ENCODE results near the gene PEX10. TPM values are rescaled to one million over a fixed set of nuclear protein-coding genes. Genes with fewer than 3 reads are reported as not detected.

The PEX10 gene
- polyA plus RNA-seq, 1 donor from 2014 or later, result 30.1 TPM

DNA sequence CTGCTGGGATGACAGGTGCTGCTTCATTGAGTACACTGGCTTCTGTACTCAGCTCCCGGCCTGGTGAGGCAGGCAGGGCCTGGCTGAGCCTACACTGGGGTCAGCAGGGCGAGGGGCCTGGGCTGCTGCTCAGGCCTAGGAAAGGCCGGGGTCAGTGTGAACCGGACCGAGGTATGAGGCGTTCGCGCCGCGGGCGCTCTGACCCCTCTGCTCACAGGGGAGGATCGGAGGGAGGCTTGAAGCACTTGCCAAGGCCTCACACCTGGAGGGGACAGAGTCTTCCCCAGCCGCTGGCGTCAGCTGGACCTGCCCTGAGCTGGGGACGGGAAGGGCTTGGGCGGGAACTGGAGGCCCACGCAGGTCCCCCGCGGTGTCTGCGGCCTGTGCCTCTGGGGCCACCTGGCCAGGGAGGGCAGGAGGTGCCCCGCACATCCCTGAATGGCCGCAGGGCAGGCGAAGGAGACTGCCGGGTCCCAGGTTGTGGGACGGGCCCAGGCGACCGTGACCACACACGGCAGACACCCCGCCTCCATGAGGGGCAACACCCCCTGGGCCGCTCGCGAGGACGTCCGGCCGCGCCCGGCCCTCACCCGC, 466 bp downstream of the PEX10 start:
- Histone ChIP-seq H3K9me2 (ENCODE audit: insufficient read depth, low read length) (no peaks in the 10 kb centered on the region), H3K9me3 (ENCODE audit: low read length) (no peaks in the 10 kb centered on the region), H4K20me1 (ENCODE audit: insufficient read depth) (no peaks in the 10 kb centered on the region), H3K27me3 (ENCODE audit: insufficient read depth, low read depth, low read length) (no peaks in the 10 kb centered on the region), H3K36me3 (ENCODE audit: insufficient read depth, low read length) (no peaks in the 10 kb centered on the region), H2AFZ (ENCODE audit: low read depth, low read length) (peak overlapping the region; percentile 56), H3K79me2 (replicated peaks; ENCODE audit: insufficient read depth, low read length) (no peaks in the 10 kb centered on the region), H3K4me2 (ENCODE audit: low read length) (peak overlapping the region; percentile 76), H3K4me3 (ENCODE audit: low read length) (peak overlapping the region; percentile 97), H3F3A (ENCODE audit: insufficient read depth, low read length, poor library complexity, severe bottlenecking) (no peaks in the 10 kb centered on the region), H3K27ac (ENCODE audit: low read length) (peak overlapping the region; percentile 55), H3K9ac (ENCODE audit: low read length) (peak overlapping the region; percentile 82)
- TF ChIP-seq SMC3 (conservative IDR thresholded peaks at IDR 0.05; ENCODE audit: poor library complexity), result no peak

DNA sequence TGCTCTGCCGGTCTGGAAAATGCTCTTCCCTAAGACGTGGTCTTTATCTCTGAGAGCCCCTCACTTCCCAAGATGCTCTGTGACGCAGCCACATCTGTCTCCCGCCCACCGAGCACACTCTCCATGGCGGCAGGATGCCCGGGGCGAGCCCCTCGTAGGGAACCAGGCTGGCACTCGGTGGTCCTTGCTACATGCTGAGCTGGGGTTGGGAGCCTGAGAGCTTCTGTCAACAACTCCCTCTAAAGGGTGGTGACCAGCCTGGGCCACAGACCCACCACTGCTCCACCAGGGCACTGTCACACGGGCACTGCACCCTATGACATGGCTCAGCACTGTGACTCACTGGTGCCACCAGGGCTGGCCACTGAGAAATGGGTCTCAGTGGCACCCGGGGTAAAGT, 2.6 kb downstream of the PEX10 start:
- no peaks in the 10 kb centered on the region for H3K79me2 ChIP-seq (replicated peaks; ENCODE audit: insufficient read depth, low read length)
- no peak overlapping the region for H3K9ac ChIP-seq (ENCODE audit: low read length)
- no peaks in the 10 kb centered on the region for H3K9me3 ChIP-seq (ENCODE audit: low read length)
- no peak overlapping the region for H3K4me2 ChIP-seq (ENCODE audit: low read length)
- no peaks in the 10 kb centered on the region for H3F3A ChIP-seq (ENCODE audit: insufficient read depth, low read length, poor library complexity, severe bottlenecking)
- H4K20me1 ChIP-seq (ENCODE audit: insufficient read depth), result no peaks in the 10 kb centered on the region
- no peak overlapping the region for H2AFZ ChIP-seq (ENCODE audit: low read depth, low read length)
- no peaks in the 10 kb centered on the region for H3K36me3 ChIP-seq (ENCODE audit: insufficient read depth, low read length)
- H3K4me3 ChIP-seq (ENCODE audit: low read length), result no peak overlapping the region
- H3K9me2 ChIP-seq (ENCODE audit: insufficient read depth, low read length), result no peaks in the 10 kb centered on the region
- no peaks in the 10 kb centered on the region for H3K27me3 ChIP-seq (ENCODE audit: insufficient read depth, low read depth, low read length)
- no peak for TF ChIP-seq POLR2AphosphoS5 (IDR thresholded peaks at IDR 0.05)
- no peak for TF ChIP-seq TAF1 (IDR thresholded peaks at IDR 0.05; ENCODE audit: low read depth)
- TF ChIP-seq EP300 (conservative IDR thresholded peaks at IDR 0.05; ENCODE audit: poor library complexity, severe bottlenecking), result no peak
- TF ChIP-seq, protein P1, sequence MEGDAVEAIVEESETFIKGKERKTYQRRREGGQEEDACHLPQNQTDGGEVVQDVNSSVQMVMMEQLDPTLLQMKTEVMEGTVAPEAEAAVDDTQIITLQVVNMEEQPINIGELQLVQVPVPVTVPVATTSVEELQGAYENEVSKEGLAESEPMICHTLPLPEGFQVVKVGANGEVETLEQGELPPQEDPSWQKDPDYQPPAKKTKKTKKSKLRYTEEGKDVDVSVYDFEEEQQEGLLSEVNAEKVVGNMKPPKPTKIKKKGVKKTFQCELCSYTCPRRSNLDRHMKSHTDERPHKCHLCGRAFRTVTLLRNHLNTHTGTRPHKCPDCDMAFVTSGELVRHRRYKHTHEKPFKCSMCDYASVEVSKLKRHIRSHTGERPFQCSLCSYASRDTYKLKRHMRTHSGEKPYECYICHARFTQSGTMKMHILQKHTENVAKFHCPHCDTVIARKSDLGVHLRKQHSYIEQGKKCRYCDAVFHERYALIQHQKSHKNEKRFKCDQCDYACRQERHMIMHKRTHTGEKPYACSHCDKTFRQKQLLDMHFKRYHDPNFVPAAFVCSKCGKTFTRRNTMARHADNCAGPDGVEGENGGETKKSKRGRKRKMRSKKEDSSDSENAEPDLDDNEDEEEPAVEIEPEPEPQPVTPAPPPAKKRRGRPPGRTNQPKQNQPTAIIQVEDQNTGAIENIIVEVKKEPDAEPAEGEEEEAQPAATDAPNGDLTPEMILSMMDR (IDR thresholded peaks at IDR 0.05; ENCODE audit: poor library complexity, severe bottlenecking), result no peak
- TF ChIP-seq RAD21 (conservative IDR thresholded peaks at IDR 0.05), result no peak
- no peak for TF ChIP-seq SMC3 (conservative IDR thresholded peaks at IDR 0.05; ENCODE audit: poor library complexity)
- TF ChIP-seq MXI1 (conservative IDR thresholded peaks at IDR 0.05; ENCODE audit: poor library complexity, severe bottlenecking), result no peak
- no peak overlapping the region for H3K27ac ChIP-seq (ENCODE audit: low read length)

DNA sequence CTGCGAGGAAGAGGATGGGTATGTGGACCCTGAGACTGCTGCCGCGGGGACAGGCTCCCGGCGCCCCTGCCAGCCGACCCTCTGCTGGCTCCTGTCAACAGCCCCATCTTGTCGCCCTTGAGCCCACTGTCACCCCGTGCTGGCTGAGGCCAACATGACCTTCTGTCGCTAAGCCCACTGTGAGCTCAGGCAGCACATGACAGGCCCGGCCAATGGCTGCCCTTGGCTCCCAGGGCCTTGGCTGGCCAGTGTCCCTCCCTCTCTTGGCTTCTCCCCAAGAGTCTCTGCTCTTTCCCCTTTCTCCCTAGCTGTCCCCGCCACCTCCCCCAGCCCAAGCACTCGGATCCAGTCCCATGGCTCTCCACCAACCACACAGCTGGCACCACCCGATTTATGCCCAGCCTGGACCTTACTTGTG, 3.5 kb downstream of the PEX10 start:
- Histone ChIP-seq H3K27ac (ENCODE audit: low read length) (no peak overlapping the region), H3F3A (ENCODE audit: insufficient read depth, low read length, poor library complexity, severe bottlenecking) (no peaks in the 10 kb centered on the region), H3K4me3 (ENCODE audit: low read length) (no peak overlapping the region)

More for the DNA sequence above, 3.5 kb downstream of the PEX10 start:
- no peaks in the 10 kb centered on the region for H3K9me3 ChIP-seq (ENCODE audit: low read length)
- H3K9ac ChIP-seq (ENCODE audit: low read length), result no peak overlapping the region
- no peaks in the 10 kb centered on the region for H3K9me2 ChIP-seq (ENCODE audit: insufficient read depth, low read length)
- H3K36me3 ChIP-seq (ENCODE audit: insufficient read depth, low read length), result no peaks in the 10 kb centered on the region
- H2AFZ ChIP-seq (ENCODE audit: low read depth, low read length), result no peak overlapping the region
- H3K79me2 ChIP-seq (replicated peaks; ENCODE audit: insufficient read depth, low read length), result no peaks in the 10 kb centered on the region
- TF ChIP-seq POLR2AphosphoS5 (IDR thresholded peaks at IDR 0.05), result no peak
- TF ChIP-seq EZH2 (IDR thresholded peaks at IDR 0.05; ENCODE audit: borderline replicate concordance, insufficient read depth, low read length, poor library complexity, severe bottlenecking), result no peak
- TF ChIP-seq EP300 (conservative IDR thresholded peaks at IDR 0.05; ENCODE audit: poor library complexity, severe bottlenecking), result no peak
- no peak for TF ChIP-seq TAF1 (IDR thresholded peaks at IDR 0.05; ENCODE audit: low read depth)
- no peak for TF ChIP-seq RAD21 (conservative IDR thresholded peaks at IDR 0.05)
- TF ChIP-seq, protein P1 (IDR thresholded peaks at IDR 0.05; ENCODE audit: poor library complexity, severe bottlenecking), result no peak
- TF ChIP-seq, protein P2, sequence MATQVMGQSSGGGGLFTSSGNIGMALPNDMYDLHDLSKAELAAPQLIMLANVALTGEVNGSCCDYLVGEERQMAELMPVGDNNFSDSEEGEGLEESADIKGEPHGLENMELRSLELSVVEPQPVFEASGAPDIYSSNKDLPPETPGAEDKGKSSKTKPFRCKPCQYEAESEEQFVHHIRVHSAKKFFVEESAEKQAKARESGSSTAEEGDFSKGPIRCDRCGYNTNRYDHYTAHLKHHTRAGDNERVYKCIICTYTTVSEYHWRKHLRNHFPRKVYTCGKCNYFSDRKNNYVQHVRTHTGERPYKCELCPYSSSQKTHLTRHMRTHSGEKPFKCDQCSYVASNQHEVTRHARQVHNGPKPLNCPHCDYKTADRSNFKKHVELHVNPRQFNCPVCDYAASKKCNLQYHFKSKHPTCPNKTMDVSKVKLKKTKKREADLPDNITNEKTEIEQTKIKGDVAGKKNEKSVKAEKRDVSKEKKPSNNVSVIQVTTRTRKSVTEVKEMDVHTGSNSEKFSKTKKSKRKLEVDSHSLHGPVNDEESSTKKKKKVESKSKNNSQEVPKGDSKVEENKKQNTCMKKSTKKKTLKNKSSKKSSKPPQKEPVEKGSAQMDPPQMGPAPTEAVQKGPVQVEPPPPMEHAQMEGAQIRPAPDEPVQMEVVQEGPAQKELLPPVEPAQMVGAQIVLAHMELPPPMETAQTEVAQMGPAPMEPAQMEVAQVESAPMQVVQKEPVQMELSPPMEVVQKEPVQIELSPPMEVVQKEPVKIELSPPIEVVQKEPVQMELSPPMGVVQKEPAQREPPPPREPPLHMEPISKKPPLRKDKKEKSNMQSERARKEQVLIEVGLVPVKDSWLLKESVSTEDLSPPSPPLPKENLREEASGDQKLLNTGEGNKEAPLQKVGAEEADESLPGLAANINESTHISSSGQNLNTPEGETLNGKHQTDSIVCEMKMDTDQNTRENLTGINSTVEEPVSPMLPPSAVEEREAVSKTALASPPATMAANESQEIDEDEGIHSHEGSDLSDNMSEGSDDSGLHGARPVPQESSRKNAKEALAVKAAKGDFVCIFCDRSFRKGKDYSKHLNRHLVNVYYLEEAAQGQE (IDR thresholded peaks at IDR 0.05; ENCODE audit: borderline replicate concordance), result no peak
- TF ChIP-seq SMC3 (conservative IDR thresholded peaks at IDR 0.05; ENCODE audit: poor library complexity), result no peak
- no peak for TF ChIP-seq MXI1 (conservative IDR thresholded peaks at IDR 0.05; ENCODE audit: poor library complexity, severe bottlenecking)
- H3K27me3 ChIP-seq (ENCODE audit: insufficient read depth, low read depth, low read length), result no peaks in the 10 kb centered on the region
- no peaks in the 10 kb centered on the region for H4K20me1 ChIP-seq (ENCODE audit: insufficient read depth)
- H3K4me2 ChIP-seq (ENCODE audit: low read length), result no peak overlapping the region

All from neural cell (in vitro differentiated cells).